GM13976 (cell line): Measurements from ENCODE around the gene PRDX6.

Experiments
- DNase-seq: peaks from one replicate; pipeline ENCODE4 v3.0.0; 2012; ENCODE audit warnings: low spot score
- CTCF ChIP-seq: IDR thresholded peaks from 2 replicates; pipeline ENCODE4 v1.5.1; 2012; ENCODE audit warnings: borderline replicate concordance, mild to moderate bottlenecking; ENCODE audit not compliant: insufficient read depth; ENCODE audit errors: extremely low read depth, missing control alignments, control extremely low read depth
- in situ Hi-C: fragments of 300-500 bp; cut with MboI; formaldehyde crosslinking; loops from one replicate; pipeline ENCODE4 v1.12.0; 2022; ENCODE audit warnings: low sequenced_read_pairs, mixed read lengths, inconsistent platforms; ENCODE audit not compliant: unreplicated experiment

PRDX6 gene

GRCh38 chr1:173495609-173496267 lies 18.6 kb downstream of the PRDX6 start:
- in situ Hi-C loops, result no loop called here
- DNase-seq, result no peak
- TF ChIP-seq CTCF, result no peak

GRCh38 chr1:173496757-173497320 lies 19.7 kb downstream of the PRDX6 start:
- DNase-seq, result no peak
- no peak for TF ChIP-seq CTCF
- in situ Hi-C loops, result no loop called here

GRCh38 chr1:173499729-173500128 lies 22.6 kb downstream of the PRDX6 start:
- TF ChIP-seq CTCF, result no peak
- in situ Hi-C loops, result no loop called here

GRCh38 chr1:173502104-173502503 lies 25.0 kb downstream of the PRDX6 start:
- no peak for DNase-seq
- TF ChIP-seq CTCF, result no peak
- in situ Hi-C loops, result no loop called here

More at GRCh38 chr1:173499729-173500128, 22.6 kb downstream of the PRDX6 start:
- DNase-seq, result no peak

GRCh38 chr1:173503391-173503790 lies 26.3 kb downstream of the PRDX6 start:
- no peak for DNase-seq
- no peak for TF ChIP-seq CTCF
- in situ Hi-C loops, result no loop called here

- DNase-seq, result no peak
- in situ Hi-C loops, result no loop called here
- no peak for TF ChIP-seq CTCF
These were observed 27.1 kb downstream of the PRDX6 start for GRCh38 chr1:173504268-173504667.
